Astrocyte (in vitro differentiated cells and primary cell): ENCODE data around the gene NT5DC3.

Source experiments
- CTCF ChIP-seq: IDR thresholded peaks from 2 replicates; pipeline ENCODE4 v1.5.1; 2011; ENCODE audit warnings: low read depth, mild to moderate bottlenecking, inconsistent platforms, low read length, moderate library complexity; ENCODE audit not compliant: insufficient read depth
- EZH2 ChIP-seq: IDR thresholded peaks from 2 replicates; pipeline ENCODE4 v1.6.1; 2012; ENCODE audit warnings: mild to moderate bottlenecking, low read length, inconsistent platforms; ENCODE audit not compliant: insufficient read depth

GRCh38 chr12:103886195-103886797 is 45.3 kb upstream of the NT5DC3 start:
- TF ChIP-seq CTCF (no peak), EZH2 (no peak)
